HG03280 (cell line): ENCODE measurements around the gene EML3.
A peak's percentile ranks its signal among the peaks of the same experiment; 100 is the strongest.
"Not testable (repeated sequence)": the region's sequence is repeated elsewhere in the genome, so short reads cannot be mapped to it uniquely, and the experiment has no call there.

Experiments used
- ATAC-seq: cut with Tn5 transposase; IDR thresholded peaks from one replicate; pipeline ENCODE4 v1.9.1; 2021; ENCODE audit warnings: mild to moderate bottlenecking, moderate library complexity; ENCODE audit not compliant: unreplicated experiment

Gene EML3

GRCh38 chr11:62599901-62600300 is 12.7 kb downstream of the EML3 start:
- no peak for ATAC-seq

- ATAC-seq: peak; percentile 48
These were observed 13.4 kb downstream of the EML3 start for GRCh38 chr11:62599069-62599696.

GRCh38 chr11:62595124-62595523 is 17.5 kb downstream of the EML3 start:
- no peak for ATAC-seq

- ATAC-seq: no peak
These were observed 19.0 kb downstream of the EML3 start for GRCh38 chr11:62593434-62594044.

GRCh38 chr11:62592989-62593421 is 19.6 kb downstream of the EML3 start:
- ATAC-seq: no peak

GRCh38 chr11:62592146-62592815 is 20.3 kb downstream of the EML3 start:
- ATAC-seq: no peak

- ATAC-seq: peak; percentile 91
These were observed 21.0 kb downstream of the EML3 start, which contains the start of gene TUT1 for GRCh38 chr11:62591448-62592145. TSS of gene TUT1 (minus strand) at chr11:62591523. CDS start at chr11:62591485, 38 bp downstream.

GRCh38 chr11:62588966-62589637 is 23.5 kb downstream of the EML3 start:
- ATAC-seq: no peak

GRCh38 chr11:62585356-62585755 is 27.2 kb downstream of the EML3 start:
- not testable (repeated sequence) for ATAC-seq

- ATAC-seq: not testable (repeated sequence)
These were observed 30.8 kb downstream of the EML3 start for GRCh38 chr11:62581735-62582134.

GRCh38 chr11:62580959-62581715 is 31.4 kb downstream of the EML3 start:
- ATAC-seq: no peak

- no peak for ATAC-seq
These were observed 33.3 kb downstream of the EML3 start for GRCh38 chr11:62579252-62579651.

GRCh38 chr11:62578541-62578940 is 34.0 kb downstream of the EML3 start:
- ATAC-seq: no peak

- no peak for ATAC-seq
These were observed 35.4 kb downstream of the EML3 start for GRCh38 chr11:62577046-62577714.

- ATAC-seq: no peak
These were observed 36.7 kb downstream of the EML3 start for GRCh38 chr11:62575837-62576236.

- ATAC-seq: no peak
These were observed 37.4 kb downstream of the EML3 start for GRCh38 chr11:62575156-62575555.

- no peak for ATAC-seq
These were observed 38.1 kb downstream of the EML3 start for GRCh38 chr11:62574363-62575071.

- ATAC-seq: peak; percentile 89
These were observed 38.8 kb downstream of the EML3 start, which contains the start of gene EEF1G for GRCh38 chr11:62573592-62574362. TSS of gene EEF1G (minus strand) at chr11:62573891. CDS start at chr11:62573842, 49 bp downstream.
